SJCRH30 (cell line): ENCODE data around the gene GRM8. TPM values are rescaled to one million over a fixed set of nuclear protein-coding genes. Genes with fewer than 3 reads are reported as not detected.

Experiments used
- DNase-seq, 2 experiments: peaks; one replicate each; pipeline ENCODE4 v3.0.0-alpha.2; 2015 to 2020
- H3K27ac ChIP-seq: fragments of 250-450 bp; sonication (Bioruptor Pico); 2 replicates; pipeline ENCODE4 v1.5.1; 2020; ENCODE audit warnings: mild to moderate bottlenecking, moderate library complexity
- H3K27me3 ChIP-seq: fragments of 250-450 bp; sonication (Bioruptor Pico); 2 replicates; pipeline ENCODE4 v1.5.1; 2020; ENCODE audit warnings: mild to moderate bottlenecking, moderate library complexity
- H3K36me3 ChIP-seq: fragments of 250-450 bp; sonication (Bioruptor Pico); 2 replicates; pipeline ENCODE4 v1.5.1; 2020; ENCODE audit warnings: mild to moderate bottlenecking, moderate library complexity
- H3K4me1 ChIP-seq: fragments of 250-450 bp; sonication (Bioruptor Pico); 2 replicates; pipeline ENCODE4 v1.5.1; 2020; ENCODE audit warnings: mild to moderate bottlenecking, moderate library complexity
- H3K4me3 ChIP-seq: fragments of 250-450 bp; sonication (Bioruptor Pico); 2 replicates; pipeline ENCODE4 v1.5.1; 2020; ENCODE audit warnings: mild to moderate bottlenecking, moderate library complexity
- H3K9me3 ChIP-seq: fragments of 250-450 bp; sonication (Bioruptor Pico); replicated peaks from 2 replicates; pipeline ENCODE4 v1.5.1; 2020; ENCODE audit warnings: mild to moderate bottlenecking, moderate library complexity
- total RNA-seq: library from RNA; depleted of rRNA; stranded (reverse); fragments of >200 nt; shearing (Covaris generic); gene quantifications from 2 replicates; pipeline ENCODE4 v1.2.3, GENCODE V29; 2014

Gene GRM8
- total RNA-seq, 1 experiment from 2014 or later = 0.36 TPM

DNA sequence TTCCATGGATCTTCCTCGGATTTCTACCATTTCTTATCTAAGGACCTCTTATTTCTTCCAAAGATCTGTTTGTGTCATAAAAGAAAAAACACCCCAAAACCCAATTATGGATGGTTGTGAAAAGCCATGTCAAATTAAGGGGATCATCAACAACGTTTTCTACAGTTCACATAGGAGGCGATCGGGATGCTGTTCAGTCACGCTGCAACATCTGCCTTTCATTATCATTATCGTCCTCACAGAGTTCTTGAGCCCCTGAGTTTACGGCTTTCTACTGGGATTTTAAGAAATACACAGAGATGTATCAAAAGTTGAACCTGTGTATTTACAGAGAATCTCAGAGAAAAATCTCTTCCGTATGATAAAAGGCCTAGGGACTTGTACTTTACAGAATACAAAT, 101.4 kb downstream of the GRM8 start:
- no peaks in the 10 kb centered on the region for H3K9me3 ChIP-seq
- no peaks in the 10 kb centered on the region for H3K27me3 ChIP-seq
- H3K36me3 ChIP-seq = no peaks in the 10 kb centered on the region
- H3K4me1 ChIP-seq = no peaks in the 10 kb centered on the region
- no peak for DNase-seq
- no peak overlapping the region for H3K4me3 ChIP-seq
- no peak overlapping the region for H3K27ac ChIP-seq

DNA sequence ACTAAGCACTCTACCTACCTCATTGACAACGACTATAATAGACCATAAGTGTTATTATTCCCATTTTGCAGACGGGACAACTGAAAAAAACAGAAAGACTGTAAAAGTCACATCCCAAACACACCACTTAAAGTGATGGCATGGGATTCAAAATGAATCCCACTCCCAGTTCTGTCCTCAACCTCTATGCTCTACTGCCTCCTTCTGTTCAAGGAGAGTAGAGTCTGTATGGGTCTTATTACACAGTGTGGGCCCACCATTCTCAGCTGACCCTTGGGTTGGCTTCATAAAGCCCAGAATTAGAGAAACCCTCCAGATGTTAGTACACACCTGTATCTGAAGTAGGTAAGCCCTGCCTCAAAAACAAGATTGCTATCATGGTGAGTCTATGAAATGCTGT, 102.2 kb downstream of the GRM8 start:
- no peaks in the 10 kb centered on the region for H3K9me3 ChIP-seq
- no peaks in the 10 kb centered on the region for H3K27me3 ChIP-seq
- H3K4me1 ChIP-seq = no peaks in the 10 kb centered on the region
- no peak overlapping the region for H3K27ac ChIP-seq
- no peak overlapping the region for H3K4me3 ChIP-seq
- peak in 1 of 2 experiments; percentile 2 for DNase-seq
- no peaks in the 10 kb centered on the region for H3K36me3 ChIP-seq

DNA sequence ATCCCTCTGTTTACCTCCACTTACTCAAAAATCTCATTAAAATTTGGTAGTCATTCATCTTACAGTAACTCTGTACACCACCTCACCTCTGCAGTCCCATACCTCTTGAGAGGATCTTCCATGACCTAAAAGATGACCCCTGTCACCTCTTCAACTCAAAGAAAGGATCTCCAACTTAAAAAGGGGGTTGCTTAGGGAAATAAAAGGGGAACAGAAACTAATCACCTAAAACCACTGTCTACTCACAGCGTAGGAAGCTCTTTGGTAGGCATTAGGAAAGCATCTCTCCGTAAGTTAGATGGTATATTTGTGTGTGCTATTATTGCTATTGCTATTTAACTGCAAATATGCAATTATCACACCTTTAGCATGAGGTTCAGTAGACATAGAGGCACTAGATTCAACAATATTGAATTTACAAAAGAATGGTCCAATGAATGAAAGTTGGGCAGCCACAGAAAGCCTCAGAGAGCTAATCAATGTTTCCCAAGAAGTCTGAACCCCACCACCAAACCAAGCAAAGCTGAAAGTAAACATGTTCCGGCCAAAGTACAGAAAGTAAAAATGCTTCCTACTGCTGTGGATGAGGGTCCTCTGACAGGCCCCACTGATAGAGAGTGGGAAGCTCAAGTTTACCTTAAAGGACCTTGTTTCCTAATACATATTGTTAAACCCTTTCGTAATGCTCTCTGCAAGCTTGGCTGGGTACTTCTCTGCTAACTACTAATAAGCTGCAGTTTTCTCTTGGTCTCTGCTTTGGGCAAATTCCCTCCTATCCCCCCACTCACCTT, 105.8 kb downstream of the GRM8 start:
- no peak for DNase-seq
- no peaks in the 10 kb centered on the region for H3K9me3 ChIP-seq
- no peaks in the 10 kb centered on the region for H3K27me3 ChIP-seq

DNA sequence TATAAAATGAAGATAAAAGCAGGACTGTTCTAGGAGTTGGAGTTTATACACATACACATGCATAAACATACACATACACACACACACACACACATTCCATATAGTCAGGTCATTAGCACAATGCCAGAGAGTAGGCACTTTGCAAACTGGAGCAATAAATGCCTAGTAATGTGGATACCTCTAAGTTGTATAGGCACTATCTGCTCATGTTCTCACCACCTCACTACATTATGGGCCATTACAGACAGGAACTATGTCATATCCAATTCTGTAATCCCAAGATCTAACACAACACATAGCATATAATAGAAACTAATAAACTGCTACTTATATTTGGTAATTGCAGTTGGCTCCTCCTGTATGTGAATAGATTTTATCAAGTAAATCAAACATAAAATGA, 115.6 kb downstream of the GRM8 start:
- H3K9me3 ChIP-seq = no peaks in the 10 kb centered on the region
- no peak overlapping the region for H3K4me3 ChIP-seq
- no peak overlapping the region for H3K27ac ChIP-seq
- 0 out of 2 replicates have a peak, but pooled peaks cover 5% of the 10 kb centered on the region for H3K27me3 ChIP-seq
- no peak for DNase-seq
- H3K4me1 ChIP-seq = no peaks in the 10 kb centered on the region
- no peaks in the 10 kb centered on the region for H3K36me3 ChIP-seq

More for the DNA sequence above, 105.8 kb downstream of the GRM8 start:
- H3K4me3 ChIP-seq = no peak overlapping the region
- no peaks in the 10 kb centered on the region for H3K36me3 ChIP-seq
- H3K4me1 ChIP-seq = no peaks in the 10 kb centered on the region
- H3K27ac ChIP-seq = no peak overlapping the region

DNA sequence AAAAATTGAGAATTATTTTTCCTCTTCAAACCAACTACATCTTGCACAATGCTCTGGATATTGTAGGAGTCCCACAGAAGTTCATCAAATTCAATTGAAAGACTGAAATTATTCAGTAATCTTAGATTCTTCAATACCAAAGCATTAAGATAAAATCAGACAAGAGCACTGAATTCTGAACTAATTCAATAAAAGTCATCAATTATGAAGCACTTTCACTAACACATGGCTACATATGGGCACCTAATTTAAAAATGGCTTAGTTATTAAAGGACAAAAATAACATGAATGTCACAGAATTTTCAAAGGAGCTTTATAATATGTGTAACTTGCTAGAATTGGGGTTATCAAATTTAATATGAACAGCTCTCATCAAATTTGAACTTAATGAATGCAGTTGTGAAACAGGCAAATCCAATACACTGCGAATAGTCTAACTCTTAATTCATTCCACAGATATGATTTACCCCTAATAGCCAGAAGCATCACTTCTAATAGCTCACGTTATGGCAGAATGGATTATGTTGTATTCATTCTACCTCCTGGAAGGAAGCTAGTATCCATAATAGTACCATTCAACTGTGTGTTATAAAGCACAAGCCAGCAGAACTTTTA, 116.8 kb downstream of the GRM8 start:
- Histone ChIP-seq H3K27ac (no peak overlapping the region), H3K9me3 (no peaks in the 10 kb centered on the region), H3K4me1 (no peaks in the 10 kb centered on the region)

DNA sequence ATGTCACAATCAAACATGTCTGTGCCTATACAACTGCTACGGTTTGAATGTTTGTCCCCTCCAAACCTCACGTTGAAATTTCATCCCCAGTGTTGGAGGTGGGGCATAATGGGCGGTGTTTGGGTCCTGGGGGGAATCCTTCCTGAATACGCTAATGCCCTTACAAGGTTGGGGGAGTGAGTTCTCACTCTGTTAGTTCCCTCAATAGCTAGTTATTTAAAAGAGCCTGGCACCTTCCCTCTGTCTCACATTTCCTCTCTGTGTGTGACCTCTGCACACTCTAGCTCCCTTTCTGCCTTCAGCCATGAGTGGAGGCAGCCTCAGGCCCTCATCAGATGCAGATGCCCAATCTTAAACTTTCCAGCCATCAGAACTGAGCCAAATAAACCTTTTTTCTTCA, 129.5 kb downstream of the GRM8 start:
- Histone ChIP-seq H3K27ac (no peak overlapping the region), H3K9me3 (no peaks in the 10 kb centered on the region), H3K4me3 (no peak overlapping the region), H3K27me3 (no peaks in the 10 kb centered on the region), H3K36me3 (no peaks in the 10 kb centered on the region), H3K4me1 (no peaks in the 10 kb centered on the region)
- no peak for DNase-seq

More for the DNA sequence above, 116.8 kb downstream of the GRM8 start:
- Histone ChIP-seq H3K36me3 (no peaks in the 10 kb centered on the region), H3K27me3 (0 out of 2 replicates have a peak, but pooled peaks cover 5% of the 10 kb centered on the region), H3K4me3 (no peak overlapping the region)
- DNase-seq = no peak

DNA sequence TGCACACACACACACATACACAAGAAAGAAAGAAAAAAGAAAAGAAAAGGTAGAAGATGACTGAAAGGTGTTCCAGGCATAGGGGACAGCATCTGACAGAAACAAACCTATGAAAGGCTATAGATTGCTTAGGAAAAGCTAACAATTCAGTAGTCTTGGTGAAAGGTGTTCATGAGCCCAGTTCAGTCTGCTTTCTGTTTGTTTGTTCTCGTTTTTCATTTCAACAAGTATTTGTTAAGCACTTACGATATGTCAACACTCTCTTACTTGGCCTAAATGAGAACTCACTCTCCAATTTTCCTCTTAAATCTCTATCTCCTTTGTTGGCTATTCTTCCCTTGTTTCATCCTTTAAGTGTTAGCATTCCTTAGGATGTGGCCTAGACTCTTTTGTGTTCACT, 133.2 kb downstream of the GRM8 start:
- no peak for DNase-seq
- Histone ChIP-seq H3K9me3 (no peaks in the 10 kb centered on the region), H3K4me1 (no peaks in the 10 kb centered on the region), H3K36me3 (no peaks in the 10 kb centered on the region), H3K27me3 (no peaks in the 10 kb centered on the region), H3K27ac (no peak overlapping the region), H3K4me3 (no peak overlapping the region)

DNA sequence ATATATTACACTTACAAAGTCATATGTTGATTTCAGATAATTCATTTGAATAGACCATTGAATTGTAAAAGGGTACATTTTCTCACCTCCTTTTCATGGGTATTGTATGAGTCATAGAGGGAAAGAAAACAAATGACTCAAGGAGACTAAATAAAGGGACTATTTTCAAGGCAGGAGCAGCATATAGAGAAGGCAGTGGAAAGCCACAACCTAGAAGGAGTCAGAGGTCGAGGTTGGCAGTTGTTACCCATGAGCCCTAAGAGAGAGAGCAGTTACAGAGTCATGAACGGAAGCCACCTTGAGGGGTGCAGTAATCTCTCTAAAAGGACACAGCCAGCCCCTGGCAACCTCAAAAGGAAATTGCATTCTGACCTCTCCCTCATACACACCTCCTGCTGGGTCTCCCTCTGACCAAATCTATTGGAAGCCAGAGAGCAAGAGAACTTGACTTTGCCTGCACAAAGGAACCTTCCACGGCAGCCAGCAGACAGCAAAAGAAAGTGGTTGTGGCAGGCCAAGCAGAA, 137.9 kb downstream of the GRM8 start:
- no peaks in the 10 kb centered on the region for H3K4me1 ChIP-seq

DNA sequence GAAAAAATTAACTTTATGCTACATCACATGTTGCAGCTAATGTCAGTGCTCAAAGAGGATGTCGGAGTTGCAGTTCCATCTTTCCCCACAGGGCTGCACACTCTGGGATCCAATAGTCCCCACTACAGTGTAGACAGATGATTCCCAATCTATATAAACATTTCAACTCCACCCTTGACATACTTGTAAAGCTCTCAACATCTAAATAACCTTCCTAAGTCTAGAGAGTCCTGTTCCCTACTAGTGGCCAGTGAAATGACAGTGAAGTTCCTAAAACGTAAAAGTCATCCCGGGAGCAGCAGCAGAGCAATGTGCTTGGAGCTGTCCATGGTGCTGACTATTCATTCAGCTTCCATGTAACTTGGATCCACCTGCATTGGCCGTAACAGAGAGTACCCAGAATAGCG, 145.1 kb downstream of the GRM8 start:
- no peaks in the 10 kb centered on the region for H3K27me3 ChIP-seq
- H3K4me1 ChIP-seq = no peaks in the 10 kb centered on the region
- no peak overlapping the region for H3K4me3 ChIP-seq
- DNase-seq = peak; percentile 64 to 87
- no peaks in the 10 kb centered on the region for H3K36me3 ChIP-seq
- no peaks in the 10 kb centered on the region for H3K9me3 ChIP-seq
- no peak overlapping the region for H3K27ac ChIP-seq

More for the DNA sequence above, 137.9 kb downstream of the GRM8 start:
- Histone ChIP-seq H3K9me3 (no peaks in the 10 kb centered on the region), H3K27ac (no peak overlapping the region), H3K27me3 (no peaks in the 10 kb centered on the region), H3K4me3 (no peak overlapping the region), H3K36me3 (no peaks in the 10 kb centered on the region)
- no peak for DNase-seq

DNA sequence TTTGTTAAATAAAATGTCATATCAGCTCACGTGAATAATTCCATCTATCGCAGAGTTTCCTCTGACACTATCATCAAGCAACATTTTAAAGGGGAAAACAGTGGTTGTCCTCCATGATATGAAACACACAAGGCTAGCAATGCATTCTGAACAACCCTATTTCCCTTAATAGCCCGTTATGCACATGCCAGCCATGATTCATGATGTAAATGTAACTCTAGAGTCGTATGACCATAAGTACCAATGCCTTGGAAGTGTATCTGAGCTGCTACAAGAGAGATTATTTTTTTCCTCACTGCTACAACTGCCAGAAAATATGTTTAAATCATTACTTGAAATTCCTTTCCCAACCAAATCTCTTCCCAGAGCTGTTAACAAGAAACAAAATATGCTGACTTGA, 159.4 kb downstream of the GRM8 start:
- no peak for DNase-seq
- Histone ChIP-seq H3K9me3 (no peaks in the 10 kb centered on the region), H3K27me3 (no peaks in the 10 kb centered on the region), H3K36me3 (no peaks in the 10 kb centered on the region), H3K4me3 (no peak overlapping the region), H3K4me1 (no peaks in the 10 kb centered on the region), H3K27ac (no peak overlapping the region)

DNA sequence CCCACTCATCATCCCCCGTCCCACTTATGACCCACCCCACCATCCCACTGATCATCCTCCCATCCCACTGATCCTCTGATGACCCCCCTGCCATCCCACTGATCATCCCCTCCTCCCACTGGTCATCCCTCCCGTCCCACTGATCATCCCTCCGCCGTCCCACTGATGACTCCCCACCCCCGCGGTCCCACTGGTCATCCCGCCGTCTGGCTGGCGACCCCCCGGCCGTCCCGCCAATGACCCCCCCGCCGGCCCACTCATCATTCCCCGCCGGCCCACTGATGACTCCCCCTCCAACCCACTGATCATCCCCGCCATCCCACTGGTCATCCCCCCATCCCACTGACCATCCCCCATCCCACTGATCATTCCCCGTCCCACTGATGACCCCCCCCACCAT, 161.1 kb downstream of the GRM8 start:
- H3K4me3 ChIP-seq = no peak overlapping the region
- no peaks in the 10 kb centered on the region for H3K36me3 ChIP-seq
- DNase-seq = no peak
- no peak overlapping the region for H3K27ac ChIP-seq
- H3K27me3 ChIP-seq = no peaks in the 10 kb centered on the region
- no peaks in the 10 kb centered on the region for H3K9me3 ChIP-seq
- no peaks in the 10 kb centered on the region for H3K4me1 ChIP-seq

DNA sequence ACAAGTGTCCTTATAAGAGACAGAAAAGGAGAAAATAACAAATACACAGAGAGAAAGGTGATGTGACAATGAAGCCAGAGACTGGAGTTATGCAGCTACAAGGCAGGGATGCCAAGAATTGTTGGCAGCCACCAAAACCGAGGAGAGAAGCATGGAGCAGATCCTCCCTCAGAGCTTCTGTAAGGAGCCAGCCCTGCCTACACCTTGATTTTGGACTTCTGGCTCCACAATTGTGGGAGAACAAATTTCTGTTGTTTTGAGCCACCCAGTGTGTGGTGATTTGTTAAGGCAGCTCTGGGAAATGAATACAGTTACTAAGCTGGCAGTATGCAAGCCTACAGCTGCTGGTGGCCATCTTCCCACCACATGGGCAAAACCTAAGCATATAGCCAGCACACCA, 163.6 kb downstream of the GRM8 start:
- Histone ChIP-seq H3K27ac (no peak overlapping the region), H3K4me3 (no peak overlapping the region), H3K27me3 (no peaks in the 10 kb centered on the region), H3K4me1 (no peaks in the 10 kb centered on the region), H3K36me3 (no peaks in the 10 kb centered on the region), H3K9me3 (no peaks in the 10 kb centered on the region)
- DNase-seq = no peak

DNA sequence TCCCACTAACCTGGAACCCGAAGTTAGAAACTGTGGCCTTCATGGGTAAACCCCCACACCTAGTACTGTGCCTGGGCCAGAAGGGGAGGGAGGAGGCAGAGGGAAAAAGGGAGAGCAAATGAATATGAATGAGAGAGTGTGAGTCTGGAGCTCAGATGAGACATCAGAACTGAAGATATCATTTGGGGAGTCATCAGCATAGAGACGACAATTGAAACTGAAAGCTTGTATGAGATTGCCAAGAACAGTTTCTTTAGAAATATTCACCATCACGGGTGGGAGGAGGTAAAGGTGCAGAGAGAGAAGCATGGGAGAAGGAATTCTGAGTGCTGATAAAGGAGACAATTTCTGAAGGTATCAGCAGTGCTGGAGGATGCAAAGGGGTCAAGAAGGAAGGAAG, 171.2 kb downstream of the GRM8 start:
- Histone ChIP-seq H3K9me3 (no peaks in the 10 kb centered on the region), H3K27ac (no peak overlapping the region), H3K4me1 (no peaks in the 10 kb centered on the region), H3K36me3 (no peaks in the 10 kb centered on the region), H3K4me3 (no peak overlapping the region), H3K27me3 (no peaks in the 10 kb centered on the region)
- DNase-seq = no peak

DNA sequence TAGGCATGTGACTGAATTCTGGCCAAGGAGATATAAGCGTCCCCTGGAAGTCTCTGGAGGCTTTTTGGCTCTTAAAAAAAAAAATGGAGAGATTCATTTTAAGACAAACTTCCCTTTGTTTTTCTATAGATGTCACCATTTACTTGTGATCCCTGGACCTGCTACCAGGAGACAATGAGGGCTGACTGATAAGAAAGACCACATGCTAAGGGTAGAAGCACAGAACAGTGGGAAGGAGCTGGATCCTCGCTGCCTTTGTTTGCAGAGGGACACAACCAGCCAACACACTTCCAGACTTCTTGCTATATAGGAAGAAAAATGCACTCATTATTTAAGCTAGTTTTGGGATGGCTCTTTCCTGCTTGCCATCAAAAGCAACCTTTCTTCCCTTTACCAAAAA, 172.2 kb downstream of the GRM8 start:
- no peak for DNase-seq
- Histone ChIP-seq H3K4me1 (no peaks in the 10 kb centered on the region), H3K27me3 (no peaks in the 10 kb centered on the region), H3K36me3 (no peaks in the 10 kb centered on the region), H3K4me3 (no peak overlapping the region), H3K27ac (no peak overlapping the region), H3K9me3 (no peaks in the 10 kb centered on the region)

DNA sequence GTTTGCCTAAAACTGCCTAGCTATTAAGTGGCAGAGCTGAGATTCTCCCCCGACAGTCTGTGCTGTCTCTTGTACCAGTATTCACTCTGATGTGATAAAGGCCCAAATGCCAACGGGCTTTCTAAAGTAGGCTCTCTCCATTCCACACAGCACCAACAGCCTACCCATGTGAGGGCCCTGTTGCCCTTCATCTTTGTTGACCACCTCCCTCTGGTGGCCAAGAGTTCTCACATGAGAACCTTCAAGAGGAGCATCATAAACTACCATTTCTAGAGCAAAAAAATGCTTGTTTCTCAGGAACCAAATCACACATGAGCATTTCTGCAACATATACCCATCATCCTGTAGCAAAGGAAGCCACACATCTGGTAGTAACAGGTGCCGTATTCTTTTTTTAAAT, 185.8 kb downstream of the GRM8 start:
- Histone ChIP-seq H3K4me3 (no peak overlapping the region), H3K4me1 (no peaks in the 10 kb centered on the region), H3K36me3 (no peaks in the 10 kb centered on the region), H3K9me3 (no peaks in the 10 kb centered on the region), H3K27ac (no peak overlapping the region), H3K27me3 (no peaks in the 10 kb centered on the region)
- DNase-seq = peak; percentile 7 to 14
